DOHH2 (cell line): Measurements from ENCODE around the gene SLAMF1.

Experiments used
- H3F3A ChIP-seq: fragments of 200-600 bp; sonication (generic), shearing (Covaris generic); 2 replicates; pipeline ENCODE4 v1.6.0; 2016; ENCODE audit warnings: antibody characterized with exemption, mild to moderate bottlenecking; ENCODE audit not compliant: control insufficient read depth, insufficient read depth
- H3K27ac ChIP-seq: fragments of 200-600 bp; sonication (generic); 2 replicates; pipeline ENCODE4 v1.5.1; 2014; ENCODE audit warnings: low read depth, mild to moderate bottlenecking, low read length, moderate library complexity
- H3K27me3 ChIP-seq: fragments of 200-600 bp; sonication (generic); 2 replicates; pipeline ENCODE4 v1.6.1; 2014; ENCODE audit warnings: mild to moderate bottlenecking, low read length, mixed read lengths; ENCODE audit not compliant: control insufficient read depth
- H3K36me3 ChIP-seq: fragments of 200-600 bp; sonication (generic); 2 replicates; pipeline ENCODE4 v1.6.1; 2014; ENCODE audit warnings: mild to moderate bottlenecking, low read length, moderate library complexity, mixed read lengths; ENCODE audit not compliant: control insufficient read depth
- H3K4me1 ChIP-seq: fragments of 200-600 bp; sonication (generic); 2 replicates; pipeline ENCODE4 v1.6.1; 2014; ENCODE audit warnings: mild to moderate bottlenecking, low read length, mixed read lengths; ENCODE audit not compliant: control insufficient read depth
- H3K4me2 ChIP-seq: fragments of 200-600 bp; sonication (generic); 2 replicates; pipeline ENCODE4 v1.6.0; 2014; ENCODE audit warnings: mild to moderate bottlenecking, low read length, moderate library complexity
- H3K4me3 ChIP-seq: fragments of 200-600 bp; sonication (generic); 2 replicates; pipeline ENCODE4 v1.5.1; 2014; ENCODE audit warnings: mild to moderate bottlenecking, low read length, mixed read lengths
- H3K79me2 ChIP-seq: fragments of 200-600 bp; sonication (generic); 2 replicates; pipeline ENCODE4 v1.6.1; 2014; ENCODE audit warnings: mild to moderate bottlenecking, low read length, mixed read lengths; ENCODE audit not compliant: control insufficient read depth
- H3K9me2 ChIP-seq: fragments of 200-600 bp; sonication (generic); replicated peaks from 2 replicates; pipeline ENCODE4 v1.6.1; 2014; ENCODE audit warnings: mild to moderate bottlenecking, low read length, mixed read lengths; ENCODE audit not compliant: control insufficient read depth
- H3K9me3 ChIP-seq: fragments of 200-600 bp; sonication (generic); 2 replicates; pipeline ENCODE4 v1.6.1; 2014; ENCODE audit warnings: antibody characterized with exemption, low read length, mixed read lengths; ENCODE audit not compliant: control insufficient read depth, insufficient read depth
- H4K20me1 ChIP-seq: fragments of 200-600 bp; sonication (generic); 2 replicates; pipeline ENCODE4 v1.6.0; 2014; ENCODE audit warnings: low read depth, mild to moderate bottlenecking, antibody characterized with exemption, low read length, moderate library complexity; ENCODE audit not compliant: control insufficient read depth, insufficient read depth
- EZH2phosphoT487 ChIP-seq: fragments of 200-600 bp; sonication (generic); IDR thresholded peaks from 2 replicates; pipeline ENCODE4 v1.6.1; 2017; ENCODE audit warnings: borderline replicate concordance, mild to moderate bottlenecking, antibody characterized with exemption, low read length, moderate library complexity, mixed read lengths
- TF ChIP-seq, protein P1 (sequence below): fragments of 200-600 bp; sonication (generic); IDR thresholded peaks from one replicate; pipeline ENCODE4 v1.5.1; 2014; ENCODE audit warnings: antibody characterized with exemption, mild to moderate bottlenecking, low read depth, low read length; ENCODE audit not compliant: poor library complexity, severe bottlenecking

SLAMF1 gene

DNA sequence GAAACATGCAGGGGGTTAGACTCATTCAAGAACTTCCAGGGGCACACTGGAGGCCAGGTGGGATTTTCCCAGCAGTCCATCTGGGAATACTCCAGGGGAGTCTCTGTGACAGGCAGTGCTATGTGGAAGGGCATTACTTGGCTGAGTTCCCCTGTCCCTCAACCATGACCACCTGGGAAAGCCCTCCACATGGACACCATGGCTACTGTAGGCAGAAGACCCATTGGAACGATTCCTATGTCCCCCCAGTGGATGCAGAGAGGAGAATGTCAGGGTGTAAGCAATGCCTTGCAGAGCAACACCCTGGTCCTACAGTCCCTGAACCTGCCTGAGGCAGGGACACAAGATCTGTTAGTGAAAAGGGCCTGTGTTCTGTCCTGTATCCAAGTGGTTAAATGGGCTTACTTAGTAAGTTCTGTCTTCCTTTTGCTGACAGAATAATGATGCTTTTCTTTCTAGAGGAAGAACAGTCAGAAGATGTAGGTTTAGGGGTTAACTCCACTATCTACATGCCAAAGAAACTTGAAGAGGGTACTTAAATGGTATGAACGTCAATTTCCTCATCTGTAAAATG, 13.4 kb downstream of the SLAMF1 start:
- Histone ChIP-seq H3K4me3 (no peak overlapping the region), H3K9me2 (no peaks in the 10 kb centered on the region), H3K27ac (no peak overlapping the region), H3K4me2 (no peak overlapping the region), H3K9me3 (no peaks in the 10 kb centered on the region), H3F3A (no peaks in the 10 kb centered on the region), H3K4me1 (peaks cover 38% of the 10 kb centered on the region), H3K36me3 (no peaks in the 10 kb centered on the region), H3K27me3 (no peaks in the 10 kb centered on the region), H4K20me1 (no peaks in the 10 kb centered on the region), H3K79me2 (no peaks in the 10 kb centered on the region)
- TF ChIP-seq, protein P1, sequence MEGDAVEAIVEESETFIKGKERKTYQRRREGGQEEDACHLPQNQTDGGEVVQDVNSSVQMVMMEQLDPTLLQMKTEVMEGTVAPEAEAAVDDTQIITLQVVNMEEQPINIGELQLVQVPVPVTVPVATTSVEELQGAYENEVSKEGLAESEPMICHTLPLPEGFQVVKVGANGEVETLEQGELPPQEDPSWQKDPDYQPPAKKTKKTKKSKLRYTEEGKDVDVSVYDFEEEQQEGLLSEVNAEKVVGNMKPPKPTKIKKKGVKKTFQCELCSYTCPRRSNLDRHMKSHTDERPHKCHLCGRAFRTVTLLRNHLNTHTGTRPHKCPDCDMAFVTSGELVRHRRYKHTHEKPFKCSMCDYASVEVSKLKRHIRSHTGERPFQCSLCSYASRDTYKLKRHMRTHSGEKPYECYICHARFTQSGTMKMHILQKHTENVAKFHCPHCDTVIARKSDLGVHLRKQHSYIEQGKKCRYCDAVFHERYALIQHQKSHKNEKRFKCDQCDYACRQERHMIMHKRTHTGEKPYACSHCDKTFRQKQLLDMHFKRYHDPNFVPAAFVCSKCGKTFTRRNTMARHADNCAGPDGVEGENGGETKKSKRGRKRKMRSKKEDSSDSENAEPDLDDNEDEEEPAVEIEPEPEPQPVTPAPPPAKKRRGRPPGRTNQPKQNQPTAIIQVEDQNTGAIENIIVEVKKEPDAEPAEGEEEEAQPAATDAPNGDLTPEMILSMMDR = no peak
- no peak for TF ChIP-seq EZH2phosphoT487

DNA sequence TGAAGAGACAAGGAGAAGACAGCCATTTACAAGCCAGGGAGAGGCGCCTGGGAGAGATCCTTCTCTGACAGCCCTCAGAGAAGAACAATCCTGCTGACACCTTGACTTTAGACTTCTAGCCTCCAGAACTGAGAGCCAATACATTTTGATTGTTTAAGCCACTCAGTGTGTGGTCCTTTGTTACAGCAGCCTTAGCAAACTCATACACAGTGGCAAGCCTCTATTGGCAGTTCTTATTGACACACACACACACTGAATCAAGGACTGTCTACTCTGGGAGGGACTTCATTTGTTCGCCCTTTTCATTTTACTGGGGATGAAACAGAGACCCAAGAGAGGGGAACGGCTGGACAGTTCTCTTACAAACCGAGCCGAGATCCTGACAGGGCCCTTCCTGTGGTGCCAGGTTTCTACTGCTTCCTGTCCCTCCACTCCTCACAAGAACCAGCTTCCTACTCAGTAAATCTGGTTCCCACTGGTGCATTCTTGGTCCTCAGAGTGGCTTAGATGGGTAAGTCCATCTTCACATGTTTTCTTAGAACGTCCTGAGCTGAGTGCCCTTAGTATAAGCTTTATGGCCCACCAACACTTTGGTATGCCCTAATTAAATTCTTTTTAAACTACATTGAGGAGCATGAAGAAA, 14.7 kb downstream of the SLAMF1 start:
- H3K4me3 ChIP-seq = no peak overlapping the region
- H3K9me3 ChIP-seq = no peaks in the 10 kb centered on the region
- peaks cover 41% of the 10 kb centered on the region for H3K4me1 ChIP-seq
- no peak overlapping the region for H3K27ac ChIP-seq
- H3F3A ChIP-seq = no peaks in the 10 kb centered on the region
- H3K79me2 ChIP-seq = no peaks in the 10 kb centered on the region
- no peak overlapping the region for H3K4me2 ChIP-seq
- TF ChIP-seq, protein P1 = no peak
- no peak for TF ChIP-seq EZH2phosphoT487
- H3K27me3 ChIP-seq = no peaks in the 10 kb centered on the region
- no peaks in the 10 kb centered on the region for H4K20me1 ChIP-seq
- no peaks in the 10 kb centered on the region for H3K36me3 ChIP-seq
- no peaks in the 10 kb centered on the region for H3K9me2 ChIP-seq

GRCh38 chr1:160630523-160631451, 16.1 kb downstream of the SLAMF1 start:
- Histone ChIP-seq H4K20me1 (no peaks in the 10 kb centered on the region), H3K9me2 (no peaks in the 10 kb centered on the region), H3K36me3 (no peaks in the 10 kb centered on the region), H3K4me3 (no peak overlapping the region), H3K27me3 (no peaks in the 10 kb centered on the region; the same call in 1 of the 2 replicates), H3K4me1 (peaks cover 54% of the 10 kb centered on the region), H3K4me2 (peak overlapping the region; percentile 32), H3K79me2 (no peaks in the 10 kb centered on the region), H3K9me3 (no peaks in the 10 kb centered on the region), H3K27ac (no peak overlapping the region), H3F3A (no peaks in the 10 kb centered on the region)
- TF ChIP-seq EZH2phosphoT487 = no peak
- TF ChIP-seq, protein P1 = no peak
